Duodenal mucosa (tissue), 2 donors: ENCODE measurements around the gene GSTT4.
"Not testable (repeated sequence)": the region's sequence is repeated elsewhere in the genome, so short reads cannot be mapped to it uniquely, and the experiment has no call there.

Source experiments
- H3K27ac ChIP-seq: one replicate; pipeline ENCODE4 v1.7.0; 2013; ENCODE audit warnings: low read depth, low read length
- H3K27me3 ChIP-seq, 2 donors: one replicate each; pipeline ENCODE4 v1.7.0; 2013; ENCODE audit warnings: low read length in 2 of 2, control low read depth in 1 of 2; ENCODE audit not compliant: insufficient read depth in 2 of 2, control insufficient read depth in 1 of 2
- H3K36me3 ChIP-seq, 2 donors: one replicate each; pipeline ENCODE4 v1.7.0; 2013; ENCODE audit warnings: low read length in 2 of 2, control low read depth in 1 of 2; ENCODE audit not compliant: insufficient read depth in 2 of 2, control insufficient read depth in 1 of 2
- H3K4me1 ChIP-seq, 2 donors: one replicate each; pipeline ENCODE4 v1.7.0; 2013; ENCODE audit warnings: low read length in 2 of 2, control low read depth in 1 of 2; ENCODE audit not compliant: insufficient read depth in 2 of 2, control insufficient read depth in 1 of 2
- H3K4me3 ChIP-seq, 2 donors: one replicate each; pipeline ENCODE4 v1.7.0; 2013; ENCODE audit warnings: low read length in 2 of 2, low read depth in 1 of 2
- H3K9ac ChIP-seq, 2 donors: one replicate each; pipeline ENCODE4 v1.7.0; 2013; ENCODE audit warnings: low read length in 2 of 2, low read depth in 1 of 2
- H3K9me3 ChIP-seq, 2 donors: one replicate each; pipeline ENCODE4 v1.7.0; 2013; ENCODE audit warnings: low read length in 2 of 2, control low read depth in 1 of 2; ENCODE audit not compliant: control insufficient read depth in 1 of 2

The GSTT4 gene

GRCh38 chr22:23997092-23997491, 8.2 kb downstream of the GSTT4 start:
- Histone ChIP-seq H3K4me3 (no peak overlapping the region), H3K36me3 (no peaks in the 10 kb centered on the region), H3K27me3 (no peaks in the 10 kb centered on the region), H3K9ac (no peak overlapping the region), H3K27ac (no peak overlapping the region), H3K4me1 (no peaks in the 10 kb centered on the region), H3K9me3 (no peaks in the 10 kb centered on the region)

- not testable (repeated sequence) for H3K9me3 ChIP-seq, H3K36me3 ChIP-seq, H3K4me3 ChIP-seq, H3K4me1 ChIP-seq, H3K9ac ChIP-seq, H3K27ac ChIP-seq, H3K27me3 ChIP-seq
These were observed 11.6 kb downstream of the GSTT4 start for GRCh38 chr22:23993581-23994177.

GRCh38 chr22:23993080-23993479, 12.2 kb downstream of the GSTT4 start:
- H3K4me3 ChIP-seq, H3K9ac ChIP-seq, H3K9me3 ChIP-seq, H3K27me3 ChIP-seq, H3K36me3 ChIP-seq, H3K4me1 ChIP-seq, H3K27ac ChIP-seq: not testable (repeated sequence)

DNA sequence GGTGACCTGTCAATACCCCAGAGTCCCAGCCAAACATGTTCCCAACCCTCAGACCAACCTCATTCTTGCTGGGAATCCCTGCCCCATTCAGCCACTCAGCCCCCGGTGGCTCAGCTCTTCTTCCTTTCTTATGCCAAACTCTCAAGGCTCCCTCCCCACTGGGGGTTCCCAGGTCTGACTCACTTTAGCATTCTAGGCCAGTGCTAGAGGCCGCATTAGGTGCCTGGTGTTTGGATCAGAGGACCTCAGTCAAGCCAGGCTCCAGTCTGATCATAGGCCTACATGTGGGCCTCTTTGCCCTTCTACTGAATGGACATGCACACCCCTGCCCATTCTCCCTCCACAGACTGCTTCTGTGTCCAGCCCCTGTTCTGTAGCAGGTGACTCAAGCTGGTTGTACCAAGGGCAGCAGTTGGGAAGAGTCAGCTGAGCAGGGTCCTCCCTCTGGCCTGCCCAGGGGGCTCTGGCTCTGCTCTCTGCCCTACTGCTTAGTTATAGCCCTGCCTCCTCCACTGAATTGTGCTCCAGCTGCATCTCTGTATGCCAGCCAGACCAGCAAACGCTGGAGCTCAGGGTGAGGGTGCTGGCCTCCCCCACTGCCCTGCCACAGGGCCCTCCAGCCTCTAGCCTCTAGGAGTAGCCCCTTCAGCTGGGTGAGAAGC, 15.5 kb downstream of the GSTT4 start:
- H3K9ac ChIP-seq, H3K27ac ChIP-seq, H3K9me3 ChIP-seq, H3K4me1 ChIP-seq, H3K4me3 ChIP-seq, H3K27me3 ChIP-seq, H3K36me3 ChIP-seq: not testable (repeated sequence)

- not testable (repeated sequence) for H3K27me3 ChIP-seq, H3K4me3 ChIP-seq, H3K9me3 ChIP-seq, H3K36me3 ChIP-seq, H3K4me1 ChIP-seq, H3K27ac ChIP-seq, H3K9ac ChIP-seq
These were observed 18.6 kb downstream of the GSTT4 start for GRCh38 chr22:23986538-23987178.

- not testable (repeated sequence) for H3K36me3 ChIP-seq, H3K4me1 ChIP-seq, H3K9ac ChIP-seq, H3K9me3 ChIP-seq, H3K4me3 ChIP-seq, H3K27ac ChIP-seq, H3K27me3 ChIP-seq
These were observed 19.2 kb downstream of the GSTT4 start for GRCh38 chr22:23986089-23986488.

- Histone ChIP-seq H3K36me3 (no peaks in the 10 kb centered on the region), H3K27ac (no peak overlapping the region), H3K4me1 (no peaks in the 10 kb centered on the region), H3K4me3 (no peak overlapping the region), H3K9ac (no peak overlapping the region), H3K27me3 (no peaks in the 10 kb centered on the region), H3K9me3 (no peaks in the 10 kb centered on the region)
These were observed 20.8 kb downstream of the GSTT4 start for GRCh38 chr22:23984430-23984829.

DNA sequence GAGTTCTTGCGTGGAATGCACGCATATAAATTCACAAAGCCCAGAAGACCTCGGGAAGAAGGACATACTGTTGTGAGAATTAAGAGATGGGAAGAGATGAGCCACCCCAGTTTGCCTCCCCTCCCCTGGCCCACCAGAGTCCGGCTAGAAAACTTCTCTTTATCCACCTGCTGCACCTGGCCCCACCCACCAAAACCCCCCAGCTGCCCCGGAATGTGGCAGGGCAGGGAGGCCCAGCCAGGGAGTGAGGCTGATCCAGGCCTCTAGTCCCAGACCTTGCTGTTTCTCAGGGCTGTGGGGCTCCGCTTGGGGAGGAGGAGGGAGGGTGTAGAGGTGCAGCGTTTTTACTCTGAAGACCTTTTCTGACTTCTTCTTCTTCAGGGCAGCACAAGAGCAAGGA, 24.7 kb downstream of the GSTT4 start:
- H3K9ac ChIP-seq, H3K27ac ChIP-seq, H3K9me3 ChIP-seq, H3K36me3 ChIP-seq, H3K4me3 ChIP-seq, H3K4me1 ChIP-seq, H3K27me3 ChIP-seq: not testable (repeated sequence)

GRCh38 chr22:23979557-23980240, 25.6 kb downstream of the GSTT4 start, which contains the start of gene GSTT2:
GSTT2 (plus strand) TSS chr22:23980134.
- H3K27ac ChIP-seq, H3K4me3 ChIP-seq: not testable (repeated sequence)

DNA sequence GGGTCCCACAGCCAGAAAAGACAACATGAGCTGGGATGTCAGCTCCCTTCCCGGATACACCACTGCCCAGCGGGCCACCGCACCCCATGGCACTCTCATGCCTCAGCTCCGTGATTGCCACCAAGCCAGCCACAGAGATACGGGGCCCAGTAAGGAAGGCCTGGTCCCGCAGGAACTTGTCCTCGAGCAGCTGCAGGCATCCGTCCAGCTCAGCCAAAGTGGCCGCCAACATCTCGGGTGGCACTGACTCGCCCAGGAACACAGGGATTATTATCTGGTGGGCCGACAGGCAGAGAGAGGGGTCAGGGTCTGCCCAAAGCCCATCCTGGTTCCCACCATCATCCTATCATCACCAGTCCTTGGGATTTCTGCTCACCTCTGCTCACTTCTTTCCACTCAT, 27.9 kb downstream of the GSTT4 start:
- H3K9me3 ChIP-seq, H3K4me1 ChIP-seq, H3K27me3 ChIP-seq, H3K36me3 ChIP-seq, H3K27ac ChIP-seq, H3K4me3 ChIP-seq, H3K9ac ChIP-seq: not testable (repeated sequence)

More at GRCh38 chr22:23979557-23980240, 25.6 kb downstream of the GSTT4 start, which contains the start of gene GSTT2:
- not testable (repeated sequence) for H3K9me3 ChIP-seq, H3K27me3 ChIP-seq, H3K4me1 ChIP-seq, H3K9ac ChIP-seq, H3K36me3 ChIP-seq
